NCI-H1417 (cell line): ENCODE measurements around the gene USP17L5.
"Not testable (repeated sequence)": the region's sequence is repeated elsewhere in the genome, so short reads cannot be mapped to it uniquely, and the experiment has no call there.

ENCODE experiments used
- DNase-seq, 3 experiments: peaks; one replicate each; lab custom pipeline; 2025; lab: John Stamatoyannopoulos, UW

USP17L5 gene, protein sequence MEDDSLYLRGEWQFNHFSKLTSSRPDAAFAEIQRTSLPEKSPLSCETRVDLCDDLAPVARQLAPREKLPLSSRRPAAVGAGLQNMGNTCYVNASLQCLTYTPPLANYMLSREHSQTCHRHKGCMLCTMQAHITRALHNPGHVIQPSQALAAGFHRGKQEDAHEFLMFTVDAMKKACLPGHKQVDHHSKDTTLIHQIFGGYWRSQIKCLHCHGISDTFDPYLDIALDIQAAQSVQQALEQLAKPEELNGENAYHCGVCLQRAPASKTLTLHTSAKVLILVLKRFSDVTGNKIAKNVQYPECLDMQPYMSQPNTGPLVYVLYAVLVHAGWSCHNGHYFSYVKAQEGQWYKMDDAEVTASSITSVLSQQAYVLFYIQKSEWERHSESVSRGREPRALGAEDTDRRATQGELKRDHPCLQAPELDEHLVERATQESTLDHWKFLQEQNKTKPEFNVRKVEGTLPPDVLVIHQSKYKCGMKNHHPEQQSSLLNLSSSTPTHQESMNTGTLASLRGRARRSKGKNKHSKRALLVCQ

GRCh38 chr4:9339103-9339502, at the start of gene USP17L5:
Gene USP17L5, plus strand, starts transcription at chr4:9339403. Its CDS starts 0 bp downstream, at chr4:9339403.
- not testable (repeated sequence) for DNase-seq

DNA sequence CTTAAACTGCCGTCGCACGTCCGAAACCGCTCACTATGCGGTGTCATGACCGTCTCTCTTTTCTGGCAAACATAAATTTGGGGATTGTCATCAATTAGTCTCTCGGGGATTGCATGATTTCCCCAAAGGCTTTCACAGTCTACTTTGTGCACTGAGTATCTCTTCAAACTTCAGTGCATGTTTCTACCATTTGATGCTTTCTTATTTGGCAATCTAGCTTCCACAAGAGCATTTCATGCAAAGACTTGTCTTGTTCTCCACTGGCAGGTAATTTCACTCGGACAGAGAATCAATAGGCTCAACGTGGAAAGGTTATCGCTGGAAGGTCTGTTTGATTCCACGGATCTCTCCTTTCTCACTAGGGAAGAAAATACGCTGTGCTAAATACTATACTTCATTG, 15.0 kb upstream of the USP17L5 start:
- not testable (repeated sequence) for DNase-seq

DNA sequence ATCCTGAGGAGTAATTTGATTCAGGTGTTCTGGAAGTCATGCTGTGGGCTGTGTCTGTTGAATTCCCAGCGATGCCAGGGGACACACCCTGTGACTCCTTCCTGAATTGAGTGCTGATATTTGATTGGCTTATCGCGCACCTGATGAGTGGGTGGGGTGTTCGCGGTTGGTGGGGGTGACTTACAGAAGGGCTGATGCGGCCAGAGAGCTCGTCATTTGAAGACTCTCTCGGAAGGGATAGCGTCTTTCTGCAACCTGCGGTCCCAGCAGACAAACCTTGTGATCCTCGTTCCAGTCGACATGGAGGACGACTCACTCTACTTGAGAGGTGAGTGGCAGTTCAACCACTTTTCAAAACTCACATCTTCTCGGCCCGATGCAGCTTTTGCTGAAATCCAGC, 14.3 kb upstream of the USP17L5 start, which contains the start of gene USP17L24:
TSS of gene USP17L24 (plus strand) at position 301 of the 400 bp plus-strand sequence. CDS start at position 301, 0 bp downstream.
- DNase-seq, result not testable (repeated sequence)

GRCh38 chr4:9329611-9330010, 9.6 kb upstream of the USP17L5 start, which contains the start of gene USP17L25:
Gene USP17L25, plus strand, starts transcription at chr4:9329911. Its CDS starts 0 bp downstream, at chr4:9329911.
- not testable (repeated sequence) for DNase-seq

GRCh38 chr4:9334358-9334757, 4.8 kb upstream of the USP17L5 start, which contains the start of gene USP17L26:
Gene USP17L26, plus strand, starts transcription at chr4:9334658. Its CDS starts 0 bp downstream, at chr4:9334658.
- DNase-seq, result not testable (repeated sequence)

DNA sequence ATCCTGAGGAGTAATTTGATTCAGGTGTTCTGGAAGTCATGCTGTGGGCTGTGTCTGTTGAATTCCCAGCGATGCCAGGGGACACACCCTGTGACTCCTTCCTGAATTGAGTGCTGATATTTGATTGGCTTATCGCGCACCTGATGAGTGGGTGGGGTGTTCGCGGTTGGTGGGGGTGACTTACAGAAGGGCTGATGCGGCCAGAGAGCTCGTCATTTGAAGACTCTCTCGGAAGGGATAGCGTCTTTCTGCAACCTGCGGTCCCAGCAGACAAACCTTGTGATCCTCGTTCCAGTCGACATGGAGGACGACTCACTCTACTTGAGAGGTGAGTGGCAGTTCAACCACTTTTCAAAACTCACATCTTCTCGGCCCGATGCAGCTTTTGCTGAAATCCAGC, 4.6 kb downstream of the USP17L5 start, which contains the start of gene USP17L27:
TSS of gene USP17L27 (plus strand) at position 301 of the 400 bp plus-strand sequence. CDS start at position 301, 0 bp downstream.
- DNase-seq, result not testable (repeated sequence)

GRCh38 chr4:9348593-9348992, 9.4 kb downstream of the USP17L5 start, which contains the start of gene USP17L28:
Gene USP17L28, plus strand, starts transcription at chr4:9348893. Its CDS starts 0 bp downstream, at chr4:9348893.
- not testable (repeated sequence) for DNase-seq

DNA sequence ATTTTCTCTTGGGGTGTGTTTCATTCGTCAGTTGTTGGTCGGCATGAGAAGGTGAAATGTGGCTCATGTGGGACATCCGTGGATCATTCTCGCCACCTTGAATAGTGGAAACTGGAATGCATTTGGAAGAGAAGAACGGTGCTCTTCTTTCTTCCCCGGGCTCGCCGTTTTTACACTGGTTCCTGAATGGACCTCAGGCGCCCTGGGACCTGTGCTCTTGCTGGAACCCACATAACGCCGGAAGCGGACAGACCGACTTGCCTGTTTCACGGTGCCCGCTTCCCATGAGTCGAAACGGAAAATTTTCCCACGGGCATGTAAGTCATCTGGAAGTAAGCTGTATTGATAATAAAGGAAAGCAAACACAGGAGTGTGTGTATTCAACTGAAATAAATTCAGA, 11.7 kb downstream of the USP17L5 start:
- DNase-seq, result not testable (repeated sequence)

DNA sequence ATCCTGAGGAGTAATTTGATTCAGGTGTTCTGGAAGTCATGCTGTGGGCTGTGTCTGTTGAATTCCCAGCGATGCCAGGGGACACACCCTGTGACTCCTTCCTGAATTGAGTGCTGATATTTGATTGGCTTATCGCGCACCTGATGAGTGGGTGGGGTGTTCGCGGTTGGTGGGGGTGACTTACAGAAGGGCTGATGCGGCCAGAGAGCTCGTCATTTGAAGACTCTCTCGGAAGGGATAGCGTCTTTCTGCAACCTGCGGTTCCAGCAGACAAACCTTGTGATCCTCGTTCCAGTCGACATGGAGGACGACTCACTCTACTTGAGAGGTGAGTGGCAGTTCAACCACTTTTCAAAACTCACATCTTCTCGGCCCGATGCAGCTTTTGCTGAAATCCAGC, 14.1 kb downstream of the USP17L5 start, which contains the start of gene USP17L29:
TSS of gene USP17L29 (plus strand) at position 301 of the 400 bp plus-strand sequence. CDS start at position 301, 0 bp downstream.
- not testable (repeated sequence) for DNase-seq

DNA sequence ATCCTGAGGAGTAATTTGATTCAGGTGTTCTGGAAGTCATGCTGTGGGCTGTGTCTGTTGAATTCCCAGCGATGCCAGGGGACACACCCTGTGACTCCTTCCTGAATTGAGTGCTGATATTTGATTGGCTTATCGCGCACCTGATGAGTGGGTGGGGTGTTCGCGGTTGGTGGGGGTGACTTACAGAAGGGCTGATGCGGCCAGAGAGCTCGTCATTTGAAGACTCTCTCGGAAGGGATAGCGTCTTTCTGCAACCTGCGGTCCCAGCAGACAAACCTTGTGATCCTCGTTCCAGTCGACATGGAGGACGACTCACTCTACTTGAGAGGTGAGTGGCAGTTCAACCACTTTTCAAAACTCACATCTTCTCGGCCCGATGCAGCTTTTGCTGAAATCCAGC, 23.6 kb downstream of the USP17L5 start, which contains the start of gene USP17L30:
TSS of gene USP17L30 (plus strand) at position 301 of the 400 bp plus-strand sequence. CDS start at position 301, 0 bp downstream.
- not testable (repeated sequence) for DNase-seq

DNA sequence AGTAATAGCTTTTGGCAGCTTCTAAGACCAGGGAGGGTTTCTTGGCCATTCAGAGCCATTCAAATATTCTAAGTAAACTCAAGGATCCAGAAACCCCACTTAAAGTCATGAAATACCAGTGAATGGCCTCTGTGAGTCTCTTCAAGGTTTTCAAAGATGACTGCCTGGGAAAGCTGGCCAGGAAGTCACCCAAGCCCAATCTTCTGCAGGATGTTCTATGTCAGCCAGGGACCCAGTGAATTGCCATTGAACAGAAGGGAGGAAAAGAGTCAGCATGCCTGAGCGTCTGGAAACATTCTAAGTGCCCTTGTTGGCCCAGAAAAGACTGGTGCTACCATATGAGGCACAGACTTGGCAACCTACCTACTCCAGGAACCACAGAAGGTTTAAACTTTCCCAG, 40.7 kb downstream of the USP17L5 start:
- not testable (repeated sequence) for DNase-seq

GRCh38 chr4:9381012-9381534, 41.9 kb downstream of the USP17L5 start:
- not testable (repeated sequence) for DNase-seq

GRCh38 chr4:9384126-9384525, 44.9 kb downstream of the USP17L5 start:
- no peak for DNase-seq

- not testable (repeated sequence) for DNase-seq
Observed at GRCh38 chr4:9389001-9389400, 49.8 kb downstream of the USP17L5 start.
